SK-N-SH treated with all-trans-retinoic acid at 6 μM for 48 hours (cell line): ENCODE data around the gene SSRP1.

Experiments used
- ATAC-seq: fragments of 200-7000 bp; cut with Tn5 transposase; 3 replicates; pipeline ENCODE4 v1.9.1; 2020; ENCODE audit warnings: mild to moderate bottlenecking, moderate library complexity
- ARNTL ChIP-seq: fragments of 450-650 bp; formaldehyde crosslinking; IDR thresholded peaks from 2 replicates; pipeline ENCODE4 v1.5.0; 2020; ENCODE audit warnings: low read depth, mild to moderate bottlenecking, moderate library complexity, borderline replicate concordance
- BACH2 ChIP-seq: fragments of 250-450 bp; sonication (Bioruptor Pico); IDR thresholded peaks from 2 replicates; pipeline ENCODE4 v1.9.0; 2021; ENCODE audit warnings: mild to moderate bottlenecking, borderline replicate concordance
- CREB5 ChIP-seq: fragments of 250-450 bp; sonication (Bioruptor Pico); IDR thresholded peaks from 2 replicates; pipeline ENCODE4 v1.5.1; 2020; ENCODE audit warnings: low read depth, mild to moderate bottlenecking, moderate library complexity
- CSDC2 ChIP-seq: fragments of 250-450 bp; sonication (Bioruptor Pico); IDR thresholded peaks from 2 replicates; pipeline ENCODE4 v1.5.0; 2020; ENCODE audit warnings: mild to moderate bottlenecking, moderate library complexity
- CSRNP3 ChIP-seq: fragments of 250-450 bp; sonication (Bioruptor Pico); IDR thresholded peaks from 2 replicates; pipeline ENCODE4 v1.5.1; 2021; ENCODE audit warnings: mild to moderate bottlenecking, moderate library complexity
- ESRRG ChIP-seq: fragments of 250-450 bp; sonication (Bioruptor Pico); IDR thresholded peaks from 2 replicates; pipeline ENCODE4 v1.6.1; 2021; ENCODE audit warnings: mild to moderate bottlenecking
- GLIS3 ChIP-seq: fragments of 250-450 bp; sonication (Bioruptor Pico); IDR thresholded peaks from 2 replicates; pipeline ENCODE4 v1.5.0; 2020; ENCODE audit warnings: mild to moderate bottlenecking, moderate library complexity
- ISL1 ChIP-seq: fragments of 250-450 bp; sonication (Bioruptor Pico); IDR thresholded peaks from 2 replicates; pipeline ENCODE4 v2.1.2; 2022; ENCODE audit warnings: mild to moderate bottlenecking, moderate library complexity
- OSR1 ChIP-seq: fragments of 250-450 bp; sonication (Bioruptor Pico); IDR thresholded peaks from 2 replicates; pipeline ENCODE4 v1.8.0; 2022; ENCODE audit warnings: moderate library complexity, mild to moderate bottlenecking, inconsistent platforms
- PATZ1 ChIP-seq: fragments of 250-450 bp; sonication (Bioruptor Pico); IDR thresholded peaks from 2 replicates; pipeline ENCODE4 v1.8.0; 2020; ENCODE audit warnings: mild to moderate bottlenecking, moderate library complexity, borderline replicate concordance
- PPARA ChIP-seq: fragments of 250-450 bp; sonication (Bioruptor Pico); IDR thresholded peaks from 2 replicates; pipeline ENCODE4 v1.5.0; 2020; ENCODE audit warnings: mild to moderate bottlenecking, borderline replicate concordance
- RARB ChIP-seq: fragments of 250-450 bp; sonication (Bioruptor Pico); IDR thresholded peaks from 2 replicates; pipeline ENCODE4 v1.8.0; 2021; ENCODE audit warnings: mild to moderate bottlenecking, moderate library complexity
- SNAI2 ChIP-seq: fragments of 250-450 bp; sonication (Bioruptor Pico); IDR thresholded peaks from 2 replicates; pipeline ENCODE4 v1.5.0; 2020; ENCODE audit warnings: mild to moderate bottlenecking, moderate library complexity
- TCF4 ChIP-seq: fragments of 250-450 bp; sonication (Bioruptor Pico); IDR thresholded peaks from 2 replicates; pipeline ENCODE4 v1.8.0; 2021; ENCODE audit warnings: mild to moderate bottlenecking, moderate library complexity, borderline replicate concordance
- TOX ChIP-seq: fragments of 250-450 bp; sonication (Bioruptor Pico); IDR thresholded peaks from 2 replicates; pipeline ENCODE4 v1.8.0; 2021; ENCODE audit warnings: mild to moderate bottlenecking, moderate library complexity, borderline replicate concordance
- TSHZ2 ChIP-seq: fragments of 250-450 bp; sonication (Bioruptor Pico); IDR thresholded peaks from 2 replicates; pipeline ENCODE4 v1.5.0; 2020; ENCODE audit warnings: mild to moderate bottlenecking, moderate library complexity
- ZC3H10 ChIP-seq: fragments of 250-450 bp; sonication (Bioruptor Pico); IDR thresholded peaks from 2 replicates; pipeline ENCODE4 v1.5.1; 2021; ENCODE audit warnings: mild to moderate bottlenecking, moderate library complexity
- ZFP3 ChIP-seq: fragments of 250-450 bp; sonication (Bioruptor Pico); IDR thresholded peaks from 2 replicates; pipeline ENCODE4 v1.5.0; 2020; ENCODE audit warnings: mild to moderate bottlenecking, moderate library complexity
- ZFP30 ChIP-seq: fragments of 450-650 bp; formaldehyde crosslinking; IDR thresholded peaks from 2 replicates; pipeline ENCODE4 v1.5.0; 2022; ENCODE audit warnings: mild to moderate bottlenecking, moderate library complexity
- ZNF565 ChIP-seq: fragments of 450-650 bp; formaldehyde crosslinking; conservative IDR thresholded peaks from 2 replicates; pipeline ENCODE4 v1.5.0; 2020; ENCODE audit warnings: low read depth, mild to moderate bottlenecking, moderate library complexity
- ZNF70 ChIP-seq: fragments of 450-650 bp; formaldehyde crosslinking; IDR thresholded peaks from 2 replicates; pipeline ENCODE4 v1.5.0; 2020; ENCODE audit warnings: mild to moderate bottlenecking, moderate library complexity
- ZNF8 ChIP-seq: fragments of 450-650 bp; formaldehyde crosslinking; IDR thresholded peaks from 2 replicates; pipeline ENCODE4 v1.5.0; 2020; ENCODE audit warnings: mild to moderate bottlenecking, moderate library complexity

The SSRP1 gene

GRCh38 chr11:57359396-57359795 lies 23.7 kb upstream of the SSRP1 start (continued):
- no peak for TF ChIP-seq PATZ1 (CRISPR knock-in tag)
- no peak for TF ChIP-seq ZC3H10 (CRISPR knock-in tag)
- TF ChIP-seq ARNTL (CRISPR knock-in tag): no peak
- no peak for TF ChIP-seq OSR1 (CRISPR knock-in tag)
- TF ChIP-seq ZNF8: no peak
- TF ChIP-seq ZFP3: no peak
- no peak for TF ChIP-seq CREB5
- TF ChIP-seq TOX (CRISPR knock-in tag): no peak
- TF ChIP-seq TCF4: no peak

- no peak for ATAC-seq
- no peak for TF ChIP-seq GLIS3
- TF ChIP-seq ZFP3: no peak
- no peak for TF ChIP-seq CREB5
- TF ChIP-seq OSR1 (CRISPR knock-in tag): no peak
- TF ChIP-seq ZNF8: no peak
- TF ChIP-seq TCF4: no peak
- TF ChIP-seq PATZ1 (CRISPR knock-in tag): no peak
- TF ChIP-seq ARNTL (CRISPR knock-in tag): no peak
- TF ChIP-seq ZNF70: no peak
- no peak for TF ChIP-seq TOX (CRISPR knock-in tag)
- TF ChIP-seq TSHZ2 (CRISPR knock-in tag): no peak
- TF ChIP-seq CSDC2 (CRISPR knock-in tag): no peak
- no peak for TF ChIP-seq PPARA (CRISPR knock-in tag)
- TF ChIP-seq ZFP30 (CRISPR knock-in tag): no peak
- no peak for TF ChIP-seq ESRRG
- TF ChIP-seq ZNF565 (CRISPR knock-in tag): no peak
- no peak for TF ChIP-seq ISL1
- no peak for TF ChIP-seq CSRNP3 (CRISPR knock-in tag)
- no peak for TF ChIP-seq RARB (CRISPR knock-in tag)
Observed at GRCh38 chr11:57358991-57359390, 23.3 kb upstream of the SSRP1 start.

GRCh38 chr11:57358543-57358961 lies 22.9 kb upstream of the SSRP1 start:
- ATAC-seq: no peak
- TF ChIP-seq TOX (CRISPR knock-in tag) (no peak), CSRNP3 (CRISPR knock-in tag) (no peak), ZNF70 (no peak), TCF4 (no peak), ZNF8 (no peak), SNAI2 (no peak), ZNF565 (CRISPR knock-in tag) (no peak), CSDC2 (CRISPR knock-in tag) (no peak), GLIS3 (no peak), ZFP3 (no peak), BACH2 (no peak), ARNTL (CRISPR knock-in tag) (no peak), OSR1 (CRISPR knock-in tag) (no peak), TSHZ2 (CRISPR knock-in tag) (no peak)
